ENCODE results near the gene LAIR2. TPM values are rescaled to one million over a fixed set of nuclear protein-coding genes. Genes with fewer than 3 reads are reported as not detected.
"Not testable (repeated sequence)": the region's sequence is repeated elsewhere in the genome, so short reads cannot be mapped to it uniquely, and the experiment has no call there.

Gene LAIR2
- total and polyA plus RNA-seq, 8 donors = 0.30 TPM; not detected in 7

DNA sequence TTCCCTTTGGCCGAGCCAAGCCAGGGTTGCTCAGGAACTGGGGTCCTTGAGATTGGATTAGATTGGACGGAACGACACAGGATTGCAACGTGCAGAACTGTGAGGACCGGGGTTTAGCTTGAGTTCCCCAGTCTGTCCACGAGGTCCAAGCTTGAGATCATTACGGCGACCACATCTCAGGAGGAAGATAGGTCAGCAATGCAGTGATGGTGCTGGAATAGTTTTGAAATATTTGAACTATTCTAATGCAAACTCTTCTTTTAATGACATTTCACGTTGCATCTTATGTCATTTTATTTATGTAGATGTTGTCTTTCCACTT, 4.2 kb upstream of the LAIR2 start:
- H3K4me1 ChIP-seq; DNase-seq; intact Hi-C loops (cut with DNase I; ENCODE audit: low total_unique reads); H3K36me3 ChIP-seq; H3K4me3 ChIP-seq; H3K27ac ChIP-seq; H3K9me3 ChIP-seq: not testable (repeated sequence)
- peaks cover 0 to 64% (median 0%) of the 10 kb centered on the region in 3 donors for H3K27me3 ChIP-seq
- WGBS, 5 donors = 71 to 79% (median 75%) methylated on average over 8 to 9 of the region's 9 CpGs

GRCh38 chr19:54505542-54505941, 2.9 kb downstream of the LAIR2 start:
- H3K27me3 ChIP-seq = peaks cover 0 to 43% (median 3%) of the 10 kb centered on the region in 3 donors
- intact Hi-C loops (cut with DNase I; ENCODE audit: low total_unique reads); DNase-seq; H3K27ac ChIP-seq; H3K4me1 ChIP-seq; H3K36me3 ChIP-seq; H3K4me3 ChIP-seq; H3K9me3 ChIP-seq: not testable (repeated sequence)
- WGBS, 5 donors = 73 to 88% (median 85%) methylated on average over 4 of the region's 4 CpGs

GRCh38 chr19:54506079-54506478, 3.4 kb downstream of the LAIR2 start:
- H3K27me3 ChIP-seq = peaks cover 0 to 39% (median 3%) of the 10 kb centered on the region in 3 donors
- 63 to 90% (median 80%) methylated on average over 10 of the region's 10 CpGs for WGBS, 5 donors
- no peak overlapping the region for H3K27ac ChIP-seq
- H3K4me3 ChIP-seq = no peak overlapping the region
- H3K4me1 ChIP-seq = peaks cover 0 to 4% (median 0%) of the 10 kb centered on the region in 4 donors
- H3K36me3 ChIP-seq = no peaks in the 10 kb centered on the region
- no peaks in the 10 kb centered on the region for H3K9me3 ChIP-seq
- TF ChIP-seq, protein P1, sequence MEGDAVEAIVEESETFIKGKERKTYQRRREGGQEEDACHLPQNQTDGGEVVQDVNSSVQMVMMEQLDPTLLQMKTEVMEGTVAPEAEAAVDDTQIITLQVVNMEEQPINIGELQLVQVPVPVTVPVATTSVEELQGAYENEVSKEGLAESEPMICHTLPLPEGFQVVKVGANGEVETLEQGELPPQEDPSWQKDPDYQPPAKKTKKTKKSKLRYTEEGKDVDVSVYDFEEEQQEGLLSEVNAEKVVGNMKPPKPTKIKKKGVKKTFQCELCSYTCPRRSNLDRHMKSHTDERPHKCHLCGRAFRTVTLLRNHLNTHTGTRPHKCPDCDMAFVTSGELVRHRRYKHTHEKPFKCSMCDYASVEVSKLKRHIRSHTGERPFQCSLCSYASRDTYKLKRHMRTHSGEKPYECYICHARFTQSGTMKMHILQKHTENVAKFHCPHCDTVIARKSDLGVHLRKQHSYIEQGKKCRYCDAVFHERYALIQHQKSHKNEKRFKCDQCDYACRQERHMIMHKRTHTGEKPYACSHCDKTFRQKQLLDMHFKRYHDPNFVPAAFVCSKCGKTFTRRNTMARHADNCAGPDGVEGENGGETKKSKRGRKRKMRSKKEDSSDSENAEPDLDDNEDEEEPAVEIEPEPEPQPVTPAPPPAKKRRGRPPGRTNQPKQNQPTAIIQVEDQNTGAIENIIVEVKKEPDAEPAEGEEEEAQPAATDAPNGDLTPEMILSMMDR (IDR thresholded peaks at IDR 0.05) = no peak
- TF ChIP-seq POLR2A (IDR thresholded peaks at IDR 0.05) = no peak
- intact Hi-C loops (cut with DNase I; ENCODE audit: low total_unique reads) = no loop called here
- no peak for DNase-seq

DNA sequence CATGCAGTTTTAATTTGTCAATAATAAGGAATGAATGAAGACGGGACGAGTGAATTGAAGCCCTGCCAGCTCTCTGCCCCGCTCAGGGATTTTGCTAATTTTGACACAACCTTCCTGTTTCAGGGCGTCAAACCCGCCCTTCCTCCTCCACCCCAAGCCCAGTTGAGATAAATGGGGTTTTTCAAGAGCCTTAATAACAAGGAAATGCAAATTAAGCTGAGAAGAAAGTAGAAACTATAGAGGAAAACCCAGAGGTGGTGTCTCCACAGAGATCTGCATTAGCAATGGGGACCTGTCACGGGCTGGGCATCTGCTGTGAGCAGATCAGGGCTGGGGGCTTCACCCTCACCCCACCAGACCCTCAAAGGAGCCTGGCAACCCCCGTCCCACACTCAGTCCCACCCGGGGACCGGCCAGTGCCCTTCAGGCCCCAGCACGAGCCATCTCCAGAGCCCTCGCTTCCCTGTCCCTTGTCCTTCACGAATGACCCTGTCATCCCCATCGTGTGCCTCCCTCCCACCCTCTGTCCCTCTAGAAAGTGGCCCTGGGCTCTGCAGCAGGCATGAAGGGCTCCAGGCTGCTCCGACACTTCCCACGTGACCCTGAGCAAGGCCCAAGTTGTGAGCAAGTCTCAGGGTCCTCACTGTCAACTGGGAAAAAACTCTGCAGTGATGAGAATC, 4.5 kb downstream of the LAIR2 start:
- H3K36me3 ChIP-seq; H3K4me3 ChIP-seq; intact Hi-C loops (cut with DNase I; ENCODE audit: low total_unique reads); H3K4me1 ChIP-seq; DNase-seq; H3K27ac ChIP-seq; H3K9me3 ChIP-seq: not testable (repeated sequence)
- H3K27me3 ChIP-seq = peaks cover 0 to 40% (median 3%) of the 10 kb centered on the region in 3 donors
- WGBS, 5 donors = 60 to 62% (median 61%) methylated on average over 9 to 11 of the region's 15 CpGs; no CpG with 5 or more reads in 1 of the 5 donors

GRCh38 chr19:54507824-54508223, 5.2 kb downstream of the LAIR2 start:
- Histone ChIP-seq H3K9me3 (no peaks in the 10 kb centered on the region), H3K27me3 (peaks cover 0 to 40% (median 3%) of the 10 kb centered on the region in 3 donors), H3K4me1 (peaks cover 0 to 4% (median 0%) of the 10 kb centered on the region in 4 donors), H3K36me3 (no peaks in the 10 kb centered on the region), H3K4me3 (no peak overlapping the region), H3K27ac (no peak overlapping the region)
- 57 to 67% (median 63%) methylated on average over 12 of the region's 12 CpGs for WGBS, 5 donors
- no peak for DNase-seq
- intact Hi-C loops (cut with DNase I; ENCODE audit: low total_unique reads) = no loop called here
- TF ChIP-seq EP300 (IDR thresholded peaks at IDR 0.05) = no peak

GRCh38 chr19:54508487-54508886, 5.9 kb downstream of the LAIR2 start:
- WGBS, 5 donors = 58 to 80% (median 64%) methylated on average over 2 of the region's 3 CpGs
- H3K4me3 ChIP-seq; H3K4me1 ChIP-seq; H3K27ac ChIP-seq; H3K9me3 ChIP-seq; H3K36me3 ChIP-seq; intact Hi-C loops (cut with DNase I; ENCODE audit: low total_unique reads); DNase-seq: not testable (repeated sequence)
- peaks cover 0 to 38% (median 3%) of the 10 kb centered on the region in 3 donors for H3K27me3 ChIP-seq

- H3K27ac ChIP-seq; H3K36me3 ChIP-seq; H3K9me3 ChIP-seq; H3K4me3 ChIP-seq; H3K4me1 ChIP-seq; intact Hi-C loops (cut with DNase I; ENCODE audit: low total_unique reads); DNase-seq: not testable (repeated sequence)
- 9 to 64% (median 49%) methylated on average over 6 to 9 of the region's 21 CpGs for WGBS, 5 donors
- peaks cover 0 to 37% (median 3%) of the 10 kb centered on the region in 3 donors for H3K27me3 ChIP-seq
Measured at GRCh38 chr19:54509200-54509940, 6.7 kb downstream of the LAIR2 start.
